ENCODE results near the gene TRABD2A. TPM values are rescaled to one million over a fixed set of nuclear protein-coding genes. Genes with fewer than 3 reads are reported as not detected.
"Not testable (repeated sequence)": the region's sequence is repeated elsewhere in the genome, so short reads cannot be mapped to it uniquely, and the experiment has no call there.

TRABD2A gene
- polyA plus RNA-seq, 1 donor: 0.08 TPM

GRCh38 chr2:84879584-84880394 is 1.1 kb downstream of the TRABD2A start:
- DNase-seq (ENCODE audit: low read depth): no peak

DNA sequence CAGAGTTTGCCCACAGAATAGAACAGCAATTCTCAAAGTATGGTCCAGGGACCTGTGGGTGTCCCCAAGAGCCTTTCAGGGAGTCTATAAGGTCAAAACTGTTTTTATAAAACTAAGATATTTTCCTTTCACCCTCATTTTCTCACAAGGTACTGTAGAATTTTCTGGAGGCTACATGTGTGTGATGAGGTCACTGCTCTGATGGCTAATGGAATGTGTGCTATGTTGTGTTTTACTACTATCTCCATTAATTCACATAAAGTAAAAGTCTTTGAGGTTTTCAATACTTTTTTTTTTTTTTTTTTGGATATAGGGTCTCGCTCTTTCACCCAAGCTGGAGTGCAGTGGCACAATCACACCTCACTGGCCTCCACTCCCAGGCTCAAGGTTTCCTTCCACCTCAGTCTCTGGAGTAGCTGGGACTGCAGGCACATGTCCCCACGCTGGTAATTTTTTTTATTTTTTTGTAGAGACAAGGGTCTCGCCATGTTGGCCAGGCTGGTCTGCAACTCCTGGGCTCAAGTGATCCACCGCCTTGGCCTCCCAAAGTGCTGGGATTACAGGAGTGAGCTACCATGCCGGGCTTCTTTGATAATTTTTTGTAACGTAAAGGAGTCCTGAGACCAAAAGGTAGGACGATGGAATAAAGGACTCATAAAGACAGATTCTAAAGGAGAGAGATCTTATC is 1.8 kb downstream of the TRABD2A start:
- no peak for DNase-seq (ENCODE audit: low read depth)

DNA sequence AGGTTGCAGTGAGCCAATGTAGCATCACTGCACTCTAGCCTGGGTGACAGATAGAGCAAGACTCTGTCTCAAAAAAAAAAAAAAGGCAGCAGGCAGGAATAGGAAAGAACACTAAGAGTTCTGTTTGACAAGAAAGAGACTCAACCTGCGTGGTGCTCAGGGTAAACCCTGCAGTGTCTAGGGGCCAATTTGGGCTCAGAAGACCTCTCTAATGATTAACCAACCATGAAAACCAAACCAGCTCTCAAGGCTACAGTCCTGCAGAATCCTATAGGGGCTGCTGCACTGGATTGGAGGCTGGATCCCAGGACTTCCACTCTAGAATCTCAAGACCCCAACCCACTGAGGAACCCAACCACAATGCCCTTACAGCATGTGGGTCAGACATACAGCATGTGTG is 2.4 kb downstream of the TRABD2A start:
- no peak for DNase-seq (ENCODE audit: low read depth)

DNA sequence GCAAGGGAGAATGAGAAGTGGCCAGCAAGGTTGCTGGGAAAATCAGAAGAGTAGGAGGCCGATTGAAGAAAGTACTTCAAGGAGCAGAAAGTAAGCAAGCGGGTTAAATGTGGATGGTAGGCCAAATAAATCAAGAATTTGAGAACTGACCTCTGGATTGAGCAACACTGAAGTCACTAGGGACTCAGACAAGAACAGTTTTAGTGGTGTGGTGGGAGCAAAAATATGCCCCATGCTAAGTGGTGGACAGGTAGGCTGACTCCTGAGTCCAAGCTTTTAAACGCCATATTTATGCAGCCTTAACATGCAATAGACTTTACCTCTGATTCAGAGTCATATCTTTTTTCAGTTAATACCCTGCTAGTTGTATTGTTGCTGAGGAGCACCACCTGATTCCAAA is 4.5 kb downstream of the TRABD2A start:
- DNase-seq (ENCODE audit: low read depth): no peak

DNA sequence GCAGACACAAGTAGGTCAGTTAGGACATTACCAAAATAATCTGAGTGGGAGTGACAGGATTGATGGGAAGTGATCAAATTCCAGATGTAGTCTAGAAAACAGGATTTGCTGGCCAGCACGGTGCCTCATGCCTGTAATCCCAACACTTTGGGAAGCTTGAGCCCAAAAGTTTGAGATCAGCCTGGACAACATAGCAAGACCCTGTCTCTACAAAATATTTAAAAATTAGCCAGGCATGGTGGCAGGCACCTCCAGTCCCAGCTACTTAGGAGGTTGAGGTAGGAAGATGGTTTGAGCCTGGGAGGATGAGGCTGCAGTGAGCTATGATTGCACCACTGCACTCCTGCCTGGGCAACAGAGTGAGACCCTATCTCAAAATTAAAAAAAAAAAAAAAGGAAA is 5.3 kb downstream of the TRABD2A start:
- DNase-seq (ENCODE audit: low read depth): not testable (repeated sequence)

- DNase-seq (ENCODE audit: low read depth): no peak
These were observed 5.7 kb downstream of the TRABD2A start for GRCh38 chr2:84875213-84875560.

GRCh38 chr2:84874381-84875212 is 6.3 kb downstream of the TRABD2A start:
- DNase-seq (ENCODE audit: low read depth): no peak

GRCh38 chr2:84873350-84873749 is 7.5 kb downstream of the TRABD2A start:
- DNase-seq (ENCODE audit: low read depth): no peak

DNA sequence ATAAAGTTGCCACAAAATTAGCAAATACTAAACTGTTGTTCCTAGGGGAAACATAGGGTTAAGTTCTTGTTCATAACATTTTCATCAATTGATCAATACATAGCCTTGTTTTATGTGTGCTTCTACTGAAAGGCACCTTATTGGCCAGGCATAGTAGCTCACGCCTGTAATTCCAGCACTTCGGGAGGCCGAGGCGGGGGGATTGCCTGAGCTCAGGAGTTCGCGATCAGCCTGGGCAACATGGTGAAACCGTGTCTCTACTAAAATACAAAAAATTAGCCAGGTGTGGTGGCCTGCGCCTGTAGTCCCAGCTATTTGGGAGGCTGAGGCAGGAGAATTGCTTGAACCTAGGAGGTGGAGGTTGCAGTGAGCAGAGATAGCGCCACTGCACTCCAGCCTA is 8.2 kb downstream of the TRABD2A start:
- not testable (repeated sequence) for DNase-seq (ENCODE audit: low read depth)

DNA sequence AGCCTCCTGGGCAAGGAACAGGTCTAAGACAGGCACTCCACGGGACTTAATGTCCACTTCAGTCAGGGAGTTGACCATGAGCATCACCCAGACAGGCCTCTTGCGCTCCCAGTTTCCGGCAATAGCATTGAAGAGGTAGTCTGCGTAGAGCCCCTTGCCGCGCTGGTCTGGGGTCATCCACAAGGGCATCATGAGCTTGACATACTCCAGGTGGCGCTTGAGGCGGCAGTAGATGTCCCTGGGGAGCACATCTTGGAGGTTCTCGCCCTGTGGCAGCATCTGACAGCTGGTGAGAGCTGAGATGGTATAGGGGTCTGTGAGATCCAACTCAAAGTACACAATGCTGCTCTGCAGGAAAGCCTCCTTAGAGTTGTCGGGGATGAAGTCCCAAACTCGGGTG is 10.6 kb downstream of the TRABD2A start:
- no peak for DNase-seq (ENCODE audit: low read depth)

DNA sequence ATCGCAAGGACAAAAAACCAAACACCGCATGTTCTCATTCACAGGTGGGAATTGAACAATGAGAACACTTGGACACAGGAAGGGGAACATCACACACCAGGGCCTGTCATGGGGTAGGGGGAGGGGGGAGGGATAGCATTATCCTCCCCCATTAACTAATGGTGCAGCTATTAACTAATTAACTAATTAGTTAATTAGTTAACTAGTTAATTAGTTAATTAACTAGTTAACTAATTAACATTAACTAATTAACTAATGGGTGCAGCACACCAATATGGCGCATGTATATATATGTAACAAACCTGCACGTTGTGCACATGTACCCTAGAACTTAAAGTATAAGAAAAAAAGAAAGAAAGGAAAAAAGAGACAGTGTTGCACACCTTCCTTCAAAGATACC is 12.6 kb downstream of the TRABD2A start:
- DNase-seq (ENCODE audit: low read depth): not testable (repeated sequence)

DNA sequence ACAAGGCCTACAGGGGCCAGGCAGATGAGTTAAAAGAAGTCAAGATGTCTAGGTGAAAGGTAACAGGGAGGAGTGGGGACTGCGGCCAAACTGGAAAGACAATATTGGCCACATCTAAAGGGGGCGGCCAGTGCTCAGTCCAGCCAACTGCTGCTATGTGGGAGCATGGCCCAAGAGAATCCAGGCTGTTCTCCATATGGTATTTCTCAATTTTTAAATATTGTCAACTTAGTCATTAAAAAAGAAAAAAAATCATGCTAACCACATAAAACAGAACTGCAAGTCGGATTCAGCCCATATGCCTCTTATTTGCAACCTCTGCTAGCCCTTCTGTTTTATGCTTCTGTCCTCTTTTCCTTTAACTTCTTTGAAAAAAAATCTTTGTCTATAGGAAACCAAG is 14.8 kb downstream of the TRABD2A start:
- DNase-seq (ENCODE audit: low read depth): no peak

DNA sequence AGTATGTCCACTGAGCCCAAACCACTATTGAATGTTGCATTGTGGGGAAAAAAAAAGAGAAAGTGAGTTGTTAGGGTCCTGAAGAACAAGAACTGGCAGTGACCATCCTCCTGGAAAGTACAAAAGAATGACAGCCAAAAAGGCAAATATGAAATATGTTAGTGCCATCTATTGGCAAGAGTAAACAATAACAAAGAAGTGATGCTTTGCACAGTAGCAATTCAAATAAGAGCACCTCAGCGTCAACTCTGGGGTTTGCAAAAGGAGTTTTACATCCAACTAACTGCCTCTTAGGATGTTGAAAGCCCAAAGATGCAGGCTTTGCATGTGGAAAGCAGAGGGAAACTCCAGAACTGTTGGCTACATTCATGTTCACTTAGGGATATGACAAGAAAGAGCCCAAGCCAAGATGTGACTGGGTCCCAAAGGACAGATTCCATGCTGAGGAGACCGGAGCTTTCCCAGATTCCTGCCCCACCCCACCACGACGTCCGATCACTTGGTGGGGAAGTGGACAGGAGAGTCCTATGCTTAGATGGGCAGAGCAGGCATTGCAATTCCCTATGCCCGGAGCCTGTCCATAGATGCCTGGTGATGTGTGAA is 15.6 kb downstream of the TRABD2A start:
- DNase-seq (ENCODE audit: low read depth): no peak

- no peak for DNase-seq (ENCODE audit: low read depth)
These were observed 18.9 kb downstream of the TRABD2A start for GRCh38 chr2:84862006-84862405.

GRCh38 chr2:84861539-84861938 is 19.3 kb downstream of the TRABD2A start:
- DNase-seq (ENCODE audit: low read depth): no peak

DNA sequence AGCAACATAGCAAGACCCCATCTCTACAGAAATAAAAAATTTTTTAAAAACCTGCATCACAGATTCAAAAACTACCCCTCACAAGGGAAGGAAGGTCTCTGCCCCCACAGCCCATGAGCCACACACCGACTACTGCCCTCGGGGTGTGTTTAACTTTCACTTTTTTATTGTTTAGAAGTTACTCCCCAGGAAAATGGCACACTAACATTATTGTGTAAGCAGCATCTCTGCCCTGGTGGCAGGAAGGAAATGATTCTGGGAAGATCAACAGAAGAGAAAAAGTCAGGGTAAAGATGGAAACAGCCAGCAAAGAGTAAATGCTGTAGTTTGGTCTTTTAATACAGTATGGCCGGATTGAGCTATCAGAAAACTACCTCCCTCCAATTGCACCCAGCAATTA is 21.9 kb downstream of the TRABD2A start:
- DNase-seq (ENCODE audit: low read depth): no peak

DNA sequence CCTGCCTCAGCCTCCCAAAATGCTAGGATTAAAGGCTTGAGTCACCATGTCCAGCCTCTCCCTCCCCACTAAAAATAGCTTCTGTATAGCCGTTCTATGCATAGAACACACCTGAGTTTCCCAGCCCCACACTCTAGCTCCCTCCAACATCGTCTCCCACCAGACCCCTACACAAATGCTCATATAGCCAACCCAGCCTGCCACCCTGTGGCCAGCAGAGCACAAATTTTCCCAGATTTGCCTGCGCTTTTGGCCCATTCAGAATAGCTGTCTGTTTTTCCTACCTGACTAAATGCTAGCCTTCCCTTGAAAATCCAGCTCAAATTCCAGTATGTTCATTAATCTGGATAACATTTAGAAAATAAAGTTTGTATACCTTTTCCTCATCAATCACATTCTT is 22.8 kb downstream of the TRABD2A start:
- DNase-seq (ENCODE audit: low read depth): no peak

DNA sequence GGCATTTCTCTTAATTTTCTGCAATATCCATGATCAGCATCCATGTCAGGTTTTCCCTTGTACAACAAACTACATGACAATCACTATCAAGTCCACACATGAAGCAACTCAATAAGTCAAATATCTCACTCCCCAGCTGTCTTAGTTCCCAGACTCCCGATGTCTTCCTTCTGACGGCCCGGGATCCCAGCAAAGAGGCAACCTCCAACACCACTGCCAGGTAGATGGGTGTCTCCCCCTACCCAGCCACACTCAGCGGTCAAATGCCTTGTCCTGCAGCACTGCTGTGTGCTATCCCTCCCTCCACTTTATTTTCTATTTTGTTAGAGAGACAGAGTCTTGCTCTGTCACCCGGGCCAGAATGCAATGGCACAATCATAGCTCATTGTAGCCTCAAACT is 23.3 kb downstream of the TRABD2A start:
- DNase-seq (ENCODE audit: low read depth): no peak

- no peak for DNase-seq (ENCODE audit: low read depth)
These were observed 24.1 kb downstream of the TRABD2A start for GRCh38 chr2:84856787-84857186.

DNA sequence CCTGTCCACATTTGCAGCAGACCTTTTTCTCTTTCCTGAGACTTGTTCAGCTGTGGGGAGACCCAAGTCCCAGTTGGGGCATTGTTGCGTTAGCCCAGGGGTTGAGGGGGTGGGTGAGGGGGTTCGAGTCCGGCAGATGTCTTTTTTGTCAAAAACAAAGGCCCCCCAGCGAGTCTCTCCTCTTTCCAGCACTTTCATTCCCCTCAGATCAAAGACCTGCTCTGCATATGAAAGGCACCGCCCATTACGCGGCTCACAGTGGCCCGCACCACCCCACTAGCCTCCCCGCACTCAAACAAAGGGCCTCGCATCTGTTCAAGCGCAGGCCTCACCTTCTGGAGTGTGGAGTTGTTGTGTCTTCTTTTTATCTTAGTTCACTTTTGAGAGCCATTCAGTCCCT is 25.2 kb downstream of the TRABD2A start:
- no peak for DNase-seq (ENCODE audit: low read depth)

GRCh38 chr2:84854850-84855249 is 26.0 kb downstream of the TRABD2A start:
- no peak for DNase-seq (ENCODE audit: low read depth)

GRCh38 chr2:84851876-84852275 is 29.0 kb downstream of the TRABD2A start:
- DNase-seq (ENCODE audit: low read depth): no peak

All from forelimb muscle (tissue), 1 donor.